Stimulated activated naive CD4-positive, alpha-beta T cell (primary cell): Measurements from ENCODE around the gene PAM.
A peak's percentile ranks its signal among the peaks of the same experiment; 100 is the strongest.
"Not testable (repeated sequence)": the region's sequence is repeated elsewhere in the genome, so short reads cannot be mapped to it uniquely, and the experiment has no call there.

Experiments
- DNase-seq, 6 experiments: peaks; one replicate each; lab custom pipeline; 2025; lab: John Stamatoyannopoulos, UW

PAM gene

GRCh38 chr5:102751903-102752376 is 3.2 kb upstream of the PAM start:
- not testable (repeated sequence) for DNase-seq

GRCh38 chr5:102753889-102754766 is 977 bp upstream of the PAM start:
- DNase-seq: peak in 2 of 6 experiments; percentile 13 to 22

GRCh38 chr5:102755686-102756371 is 724 bp downstream of the PAM start:
- peak; percentile 23 to 39 (median 28) for DNase-seq

- no peak for DNase-seq
These were observed 3.5 kb downstream of the PAM start for GRCh38 chr5:102758576-102758975.

GRCh38 chr5:102759289-102759688 is 4.2 kb downstream of the PAM start:
- no peak for DNase-seq

- no peak for DNase-seq
These were observed 4.6 kb downstream of the PAM start for GRCh38 chr5:102759700-102760099.

GRCh38 chr5:102760815-102761214 is 5.7 kb downstream of the PAM start:
- DNase-seq: no peak

GRCh38 chr5:102762095-102762534 is 7.0 kb downstream of the PAM start:
- DNase-seq: no peak

GRCh38 chr5:102762562-102763227 is 7.6 kb downstream of the PAM start:
- DNase-seq: no peak

- DNase-seq: no peak
These were observed 8.6 kb downstream of the PAM start for GRCh38 chr5:102763734-102764133.

- DNase-seq: no peak
These were observed 9.4 kb downstream of the PAM start for GRCh38 chr5:102764381-102765004.

GRCh38 chr5:102765350-102765749 is 10.2 kb downstream of the PAM start:
- DNase-seq: no peak

- no peak for DNase-seq
These were observed 11.4 kb downstream of the PAM start for GRCh38 chr5:102766295-102767090.

GRCh38 chr5:102767862-102768261 is 12.8 kb downstream of the PAM start:
- no peak for DNase-seq

- DNase-seq: no peak
These were observed 15.7 kb downstream of the PAM start for GRCh38 chr5:102770803-102771202.

GRCh38 chr5:102771435-102771834 is 16.3 kb downstream of the PAM start:
- DNase-seq: no peak

- DNase-seq: no peak
These were observed 17.2 kb downstream of the PAM start for GRCh38 chr5:102772273-102772672.

GRCh38 chr5:102773133-102773532 is 18.0 kb downstream of the PAM start:
- no peak for DNase-seq

- DNase-seq: not testable (repeated sequence)
These were observed 20.7 kb downstream of the PAM start for GRCh38 chr5:102775756-102776155.

- no peak for DNase-seq
These were observed 22.0 kb downstream of the PAM start for GRCh38 chr5:102777099-102777498.

- DNase-seq: no peak
These were observed 23.4 kb downstream of the PAM start for GRCh38 chr5:102778478-102778877.
